Endothelial cell of umbilical vein (primary cell): ENCODE data around the gene NEDD9. TPM values are rescaled to one million over a fixed set of nuclear protein-coding genes. Genes with fewer than 3 reads are reported as not detected.

Experiments
- BruUV-seq: library from RNA; stranded (reverse); fragments of 400-500 nt; replicated peaks from 2 replicates; lab custom pipeline; 2021; lab: Mats Ljungman, UMichigan
- CTCF ChIA-PET: fragments of 300-600, 350-600 bp; sonication (Branson Sonifier 250); formaldehyde crosslinking; loops from one replicate; lab custom pipeline; 2021; ENCODE audit warnings: antibody characterized with exemption, inconsistent platforms; lab: Charles Lee
- POLR2A ChIA-PET: fragments of 300-600, 350-600 bp; sonication (Branson Sonifier 250); formaldehyde crosslinking; loops from one replicate; lab custom pipeline; 2021; ENCODE audit warnings: antibody characterized with exemption, inconsistent platforms; lab: Charles Lee
- DNase-seq: peaks from one replicate; pipeline ENCODE4 v3.0.0-alpha.2; 2011; ENCODE audit warnings: low read depth, low spot score
- FAIRE-seq: peaks from 2 replicates; lab custom pipeline; 2011; peaks lifted over from hg19 to GRCh38; lab: Jason Lieb, UNC
- H2AFZ ChIP-seq: 2 replicates; pipeline ENCODE4 v1.6.0; 2012; ENCODE audit warnings: low read depth, low read length, control low read depth, inconsistent platforms
- H3K27ac ChIP-seq: 2 replicates; pipeline ENCODE4 v1.5.1; 2011; ENCODE audit warnings: low read depth, mild to moderate bottlenecking, control low read depth, low read length, moderate library complexity; ENCODE audit not compliant: insufficient read depth
- H3K27me3 ChIP-seq, 2 experiments: 2 replicates each; pipeline versions ENCODE4 v1.6.0 to v1.6.1; 2011; ENCODE audit warnings: low read length in 2 of 2, mixed read lengths in 1 of 2; ENCODE audit not compliant: control insufficient read depth in 2 of 2, insufficient read depth in 2 of 2
- H3K36me3 ChIP-seq, 2 experiments: 2 replicates in 1 of 2; 3 replicates in 1 of 2; pipeline ENCODE4 v1.5.1; 2011; ENCODE audit warnings: low read length in 2 of 2, mild to moderate bottlenecking in 1 of 2, moderate library complexity in 1 of 2; ENCODE audit not compliant: control insufficient read depth in 2 of 2, insufficient read depth in 2 of 2; ENCODE audit errors: extremely low read depth in 1 of 2
- H3K4me1 ChIP-seq: 3 replicates; pipeline ENCODE4 v1.5.1; 2011; ENCODE audit warnings: mild to moderate bottlenecking, low read length; ENCODE audit not compliant: control insufficient read depth, insufficient read depth; ENCODE audit errors: extremely low read depth
- H3K4me2 ChIP-seq: 2 replicates; pipeline ENCODE4 v1.6.1; 2011; ENCODE audit warnings: low read length, control low read depth, mixed read lengths; ENCODE audit not compliant: insufficient read depth
- H3K4me3 ChIP-seq, 3 experiments: fragments of 200-600 bp in 1 of 3; sonication (generic), shearing (Covaris generic) in 1 of 3; replicated peaks in 1 of 3; 2 replicates each; pipeline ENCODE4 v1.5.1; 2011 to 2016; ENCODE audit warnings: control low read depth in 3 of 3, low read length in 3 of 3, mild to moderate bottlenecking in 2 of 3, inconsistent platforms in 1 of 3, low read depth in 1 of 3, moderate library complexity in 1 of 3; ENCODE audit not compliant: insufficient read depth in 1 of 3
- H3K79me2 ChIP-seq: 2 replicates; pipeline ENCODE4 v1.6.0; 2012; ENCODE audit warnings: low read length, inconsistent platforms; ENCODE audit not compliant: control insufficient read depth, insufficient read depth
- H3K9ac ChIP-seq: replicated peaks from 2 replicates; pipeline ENCODE3; 2011; ENCODE audit warnings: low read length, control low read depth; ENCODE audit not compliant: insufficient read depth; ENCODE audit errors: extremely low read depth
- H3K9me1 ChIP-seq: replicated peaks from 3 replicates; pipeline ENCODE4 v1.6.0; 2011; ENCODE audit warnings: mild to moderate bottlenecking, low read length; ENCODE audit not compliant: control insufficient read depth, insufficient read depth; ENCODE audit errors: extremely low read depth
- H3K9me3 ChIP-seq: replicated peaks from 2 replicates; pipeline ENCODE4 v1.5.1; 2012; ENCODE audit warnings: low read length, inconsistent platforms; ENCODE audit not compliant: control insufficient read depth, insufficient read depth
- H4K20me1 ChIP-seq: replicated peaks from 2 replicates; pipeline ENCODE3; 2011; ENCODE audit warnings: mild to moderate bottlenecking, low read length; ENCODE audit not compliant: control insufficient read depth, insufficient read depth; ENCODE audit errors: extremely low read depth
- CTCF ChIP-seq, 2 donors: IDR thresholded peaks; 1 replicate in 1 of 2; 2 replicates in 1 of 2; pipeline ENCODE4 v1.5.1; 2011; ENCODE audit warnings: low read length in 2 of 2, mild to moderate bottlenecking in 2 of 2, moderate library complexity in 2 of 2, control low read depth in 1 of 2, inconsistent platforms in 1 of 2, low read depth in 1 of 2; ENCODE audit not compliant: insufficient read depth in 1 of 2; ENCODE audit errors: extremely low read depth in 1 of 2
- EZH2 ChIP-seq: IDR thresholded peaks from 2 replicates; pipeline ENCODE4 v1.6.1; 2012; ENCODE audit warnings: borderline replicate concordance, low read depth, mild to moderate bottlenecking, moderate library complexity, low read length, inconsistent platforms; ENCODE audit not compliant: severe bottlenecking
- FOS ChIP-seq: IDR thresholded peaks from 2 replicates; pipeline ENCODE4 v1.6.1; 2011; ENCODE audit warnings: mild to moderate bottlenecking, low read length, moderate library complexity, borderline replicate concordance; ENCODE audit not compliant: insufficient read depth
- GATA2 ChIP-seq: IDR thresholded peaks from 2 replicates; pipeline ENCODE4 v1.7.0; 2011; ENCODE audit warnings: low read depth, mild to moderate bottlenecking, moderate library complexity, mixed read lengths, low read length; ENCODE audit not compliant: insufficient read length, insufficient read depth
- JUN ChIP-seq: IDR thresholded peaks from 2 replicates; pipeline ENCODE4 v1.6.1; 2011; ENCODE audit warnings: borderline replicate concordance, low read depth; ENCODE audit not compliant: insufficient read length, insufficient read depth
- MYC ChIP-seq: IDR thresholded peaks from one replicate; pipeline ENCODE4 v1.6.1; 2011; ENCODE audit warnings: mild to moderate bottlenecking, low read depth, low read length
- POLR2A ChIP-seq: IDR thresholded peaks from 2 replicates; pipeline ENCODE4 v1.6.1; 2012; ENCODE audit warnings: low read depth, mild to moderate bottlenecking, control low read depth, low read length
- POLR2AphosphoS5 ChIP-seq: IDR thresholded peaks from 2 replicates; pipeline ENCODE4 v1.6.1; 2012; ENCODE audit warnings: low read depth, mild to moderate bottlenecking, control low read depth, low read length, moderate library complexity; ENCODE audit not compliant: insufficient read depth
- dilution Hi-C: fragments of 300-500 bp; cut with MboI; formaldehyde crosslinking; loops from one replicate; pipeline ENCODE4 v1.15.0; 2019; ENCODE audit warnings: low sequenced_read_pairs; ENCODE audit not compliant: extremely low pct_ligation_motif_present
- intact Hi-C: fragments of 100-400 bp; cut with micrococcal nuclease; formaldehyde crosslinking; loops from one replicate; pipeline ENCODE4 v1.10.0; 2022
- polyA plus RNA-seq, 4 experiments: library from polyadenylated mRNA; depleted of rRNA in 3 of 4; stranded (reverse) in 3 of 4; unstranded in 1 of 4; fragments of >200 nt; gene quantifications; 2 replicates each; pipeline versions ENCODE4 v1.2.1 to v1.2.3, GENCODE V29; 2011 to 2012; ENCODE audit warnings: missing spikeins in 1 of 4
- total RNA-seq: library from RNA; stranded (reverse); gene quantifications from 2 replicates; pipeline ENCODE4 v1.2.3, GENCODE V29; 2021
- TF ChIP-seq, protein P1 (sequence below): IDR thresholded peaks from 2 replicates; pipeline ENCODE4 v1.6.1; 2011; ENCODE audit not compliant: insufficient read depth, insufficient read length

The NEDD9 gene
- total and polyA plus RNA-seq, 2 donors (not counting 3 experiments of a cell fraction or from before 2014, with no cell fraction given) = 55.2 to 61.0 TPM

GRCh38 chr6:11226005-11226404 lies 6.5 kb downstream of the NEDD9 start:
- H3K9ac ChIP-seq = no peak overlapping the region

More at GRCh38 chr6:11226005-11226404, 6.5 kb downstream of the NEDD9 start:
- no peak overlapping the region for H2AFZ ChIP-seq
- no peaks in the 10 kb centered on the region for H3K9me1 ChIP-seq
- FAIRE-seq (no peak), DNase-seq (no peak)
- H3K9me3 ChIP-seq = no peaks in the 10 kb centered on the region
- no peaks in the 10 kb centered on the region for H3K36me3 ChIP-seq
- H4K20me1 ChIP-seq = no peaks in the 10 kb centered on the region
- POLR2A ChIA-PET = interaction anchor here (0.7 kb wide), 1 partner anchor 23 kb away, joined by 4 read pairs; no protein-coding TSS in a partner anchor
- H3K79me2 ChIP-seq = peaks cover 94% of the 10 kb centered on the region
- TF ChIP-seq FOS (no peak), CTCF (IDR thresholded peaks at IDR 0.05; ENCODE audit: extremely low read depth in 1 of 2, insufficient read depth in 1 of 2, low read depth in 1 of 2, low read length in 2 of 2) (no peak), JUN (no peak), GATA2 (no peak), MYC (no peak), POLR2A (no peak), EZH2 (no peak), POLR2AphosphoS5 (no peak)
- TF ChIP-seq, protein P1, sequence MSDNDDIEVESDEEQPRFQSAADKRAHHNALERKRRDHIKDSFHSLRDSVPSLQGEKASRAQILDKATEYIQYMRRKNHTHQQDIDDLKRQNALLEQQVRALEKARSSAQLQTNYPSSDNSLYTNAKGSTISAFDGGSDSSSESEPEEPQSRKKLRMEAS = no peak
- H3K4me1 ChIP-seq = peaks cover 71% of the 10 kb centered on the region
- CTCF ChIA-PET = interaction anchor here (1.1 kb wide), 2 partner anchors 10 to 57 kb away, joined by 3 read pairs; no protein-coding TSS in a partner anchor
- H3K4me2 ChIP-seq = no peak overlapping the region
- intact Hi-C loops = no loop called here
- H3K27me3 ChIP-seq = no peaks in the 10 kb centered on the region
- H3K27ac ChIP-seq = peak overlapping the region; percentile 9
- BruUV-seq = no TSS peak
- dilution Hi-C loops = no loop called here
- no peak overlapping the region for H3K4me3 ChIP-seq
